SJCRH30 (cell line): Measurements from ENCODE around the gene SLC15A3. TPM values are rescaled to one million over a fixed set of nuclear protein-coding genes. Genes with fewer than 3 reads are reported as not detected.

Experiments used
- DNase-seq, 2 experiments: peaks; one replicate each; pipeline ENCODE4 v3.0.0-alpha.2; 2015 to 2020
- H3K27ac ChIP-seq: fragments of 250-450 bp; sonication (Bioruptor Pico); 2 replicates; pipeline ENCODE4 v1.5.1; 2020; ENCODE audit warnings: mild to moderate bottlenecking, moderate library complexity
- H3K27me3 ChIP-seq: fragments of 250-450 bp; sonication (Bioruptor Pico); 2 replicates; pipeline ENCODE4 v1.5.1; 2020; ENCODE audit warnings: mild to moderate bottlenecking, moderate library complexity
- H3K36me3 ChIP-seq: fragments of 250-450 bp; sonication (Bioruptor Pico); 2 replicates; pipeline ENCODE4 v1.5.1; 2020; ENCODE audit warnings: mild to moderate bottlenecking, moderate library complexity
- H3K4me1 ChIP-seq: fragments of 250-450 bp; sonication (Bioruptor Pico); 2 replicates; pipeline ENCODE4 v1.5.1; 2020; ENCODE audit warnings: mild to moderate bottlenecking, moderate library complexity
- H3K4me3 ChIP-seq: fragments of 250-450 bp; sonication (Bioruptor Pico); 2 replicates; pipeline ENCODE4 v1.5.1; 2020; ENCODE audit warnings: mild to moderate bottlenecking, moderate library complexity
- H3K9me3 ChIP-seq: fragments of 250-450 bp; sonication (Bioruptor Pico); replicated peaks from 2 replicates; pipeline ENCODE4 v1.5.1; 2020; ENCODE audit warnings: mild to moderate bottlenecking, moderate library complexity
- total RNA-seq: library from RNA; depleted of rRNA; stranded (reverse); fragments of >200 nt; shearing (Covaris generic); gene quantifications from 2 replicates; pipeline ENCODE4 v1.2.3, GENCODE V29; 2014; rRNA removed

Gene SLC15A3
- total RNA-seq, 1 experiment from 2014 or later = 1.6 TPM

- peaks cover 72% of the 10 kb centered on the region for H3K36me3 ChIP-seq
- H3K27ac ChIP-seq = no peak overlapping the region
- H3K4me3 ChIP-seq = no peak overlapping the region
- no peaks in the 10 kb centered on the region for H3K27me3 ChIP-seq
- DNase-seq = peak; percentile 24 to 72
- no peaks in the 10 kb centered on the region for H3K9me3 ChIP-seq
- no peaks in the 10 kb centered on the region for H3K4me1 ChIP-seq
These were observed 52.7 kb downstream of the SLC15A3 start for GRCh38 chr11:60899046-60899936.

- Histone ChIP-seq H3K4me3 (no peak overlapping the region), H3K9me3 (no peaks in the 10 kb centered on the region), H3K27me3 (no peaks in the 10 kb centered on the region), H3K4me1 (no peaks in the 10 kb centered on the region), H3K36me3 (peaks cover 76% of the 10 kb centered on the region), H3K27ac (no peak overlapping the region)
- no peak for DNase-seq
These were observed 54.5 kb downstream of the SLC15A3 start for GRCh38 chr11:60897496-60897895.

- peaks cover 63% of the 10 kb centered on the region for H3K36me3 ChIP-seq
- H3K9me3 ChIP-seq = no peaks in the 10 kb centered on the region
- no peaks in the 10 kb centered on the region for H3K27me3 ChIP-seq
- H3K27ac ChIP-seq = no peak overlapping the region
- DNase-seq = no peak
- H3K4me1 ChIP-seq = no peaks in the 10 kb centered on the region
- H3K4me3 ChIP-seq = no peak overlapping the region
These were observed 56.3 kb downstream of the SLC15A3 start for GRCh38 chr11:60895687-60896086.

GRCh38 chr11:60891103-60891741 lies 60.8 kb downstream of the SLC15A3 start:
- peak in 1 of 2 experiments; percentile 34 for DNase-seq
- Histone ChIP-seq H3K4me3 (no peak overlapping the region), H3K27me3 (no peaks in the 10 kb centered on the region), H3K4me1 (no peaks in the 10 kb centered on the region), H3K9me3 (no peaks in the 10 kb centered on the region), H3K27ac (no peak overlapping the region), H3K36me3 (peaks cover 19% of the 10 kb centered on the region)

GRCh38 chr11:60890696-60891095 lies 61.3 kb downstream of the SLC15A3 start:
- H3K4me3 ChIP-seq = no peak overlapping the region
- H3K4me1 ChIP-seq = no peaks in the 10 kb centered on the region
- no peak overlapping the region for H3K27ac ChIP-seq
- H3K9me3 ChIP-seq = no peaks in the 10 kb centered on the region
- peaks cover 15% of the 10 kb centered on the region for H3K36me3 ChIP-seq
- H3K27me3 ChIP-seq = no peaks in the 10 kb centered on the region
- no peak for DNase-seq

GRCh38 chr11:60889869-60890311 lies 62.1 kb downstream of the SLC15A3 start:
- Histone ChIP-seq H3K9me3 (no peaks in the 10 kb centered on the region), H3K4me3 (no peak overlapping the region), H3K4me1 (no peaks in the 10 kb centered on the region), H3K27me3 (no peaks in the 10 kb centered on the region), H3K27ac (no peak overlapping the region), H3K36me3 (peaks cover 9% of the 10 kb centered on the region)
- DNase-seq = no peak

- Histone ChIP-seq H3K27ac (no peak overlapping the region), H3K4me1 (no peaks in the 10 kb centered on the region), H3K27me3 (no peaks in the 10 kb centered on the region), H3K4me3 (no peak overlapping the region), H3K9me3 (no peaks in the 10 kb centered on the region), H3K36me3 (no peaks in the 10 kb centered on the region)
- DNase-seq = peak; percentile 42 to 66
These were observed 64.4 kb downstream of the SLC15A3 start for GRCh38 chr11:60887556-60887955.

Other genes with a start within 250 kb of the SLC15A3 start
- gene MS4A18, start 227.5 kb downstream of the SLC15A3 start, total RNA-seq = not detected in 2 replicates
- not detected in 2 replicates for gene MS4A15, start 195.3 kb downstream of the SLC15A3 start, total RNA-seq
- not detected in 2 replicates for gene MS4A10, start 166.8 kb downstream of the SLC15A3 start, total RNA-seq
- gene CCDC86, start 110.1 kb downstream of the SLC15A3 start, total RNA-seq = 21.9 and 24.9 TPM in 2 replicates
- gene PTGDR2, start 96.2 kb downstream of the SLC15A3 start, total RNA-seq = not detected in 2 replicates
- not detected in 2 replicates for gene ZP1, start 84.6 kb downstream of the SLC15A3 start, total RNA-seq
- gene PRPF19, start 45.6 kb downstream of the SLC15A3 start, total RNA-seq = 84.7 and 92.9 TPM in 2 replicates
- 85.4 and 96.9 TPM in 2 replicates for gene TMEM109, start 38.0 kb downstream of the SLC15A3 start, total RNA-seq
- gene TMEM132A, start 27.7 kb downstream of the SLC15A3 start, total RNA-seq = 46.3 and 57.7 TPM in 2 replicates
- gene CD6, start 19.5 kb upstream of the SLC15A3 start, total RNA-seq = not detected in 2 replicates
- 0.04 TPM in 1 of 2 replicates, not detected in the other for gene CD5, start 150.3 kb upstream of the SLC15A3 start, total RNA-seq
- gene VPS37C, start 209.2 kb upstream of the SLC15A3 start, total RNA-seq = 11.6 and 12.1 TPM in 2 replicates